ENCODE measurements around the gene ITGAE.

The ITGAE gene

GRCh38 chr17:3678821-3679530, 122.0 kb downstream of the ITGAE start:
- Histone ChIP-seq H3K36me3 (ENCODE audit: control insufficient read depth, insufficient read depth, low read length) (no peaks in the 10 kb centered on the region), H3K4me1 (ENCODE audit: control insufficient read depth, insufficient read depth, low read length) (peaks cover 16% of the 10 kb centered on the region), H3K9me3 (ENCODE audit: control insufficient read depth, low read length) (no peaks in the 10 kb centered on the region), H3K27me3 (ENCODE audit: control insufficient read depth, insufficient read depth, low read length) (peaks cover 22% of the 10 kb centered on the region), H3K9ac (ENCODE audit: low read length) (no peak overlapping the region), H3K4me3 (ENCODE audit: low read length) (no peak overlapping the region)

GRCh38 chr17:3678095-3678820, 122.7 kb downstream of the ITGAE start:
- Histone ChIP-seq H3K9ac (ENCODE audit: low read length) (no peak overlapping the region), H3K4me3 (ENCODE audit: low read length) (no peak overlapping the region), H3K36me3 (ENCODE audit: control insufficient read depth, insufficient read depth, low read length) (no peaks in the 10 kb centered on the region), H3K4me1 (ENCODE audit: control insufficient read depth, insufficient read depth, low read length) (peaks cover 16% of the 10 kb centered on the region), H3K9me3 (ENCODE audit: control insufficient read depth, low read length) (no peaks in the 10 kb centered on the region), H3K27me3 (ENCODE audit: control insufficient read depth, insufficient read depth, low read length) (peaks cover 17% of the 10 kb centered on the region)

GRCh38 chr17:3675886-3676285, 125.1 kb downstream of the ITGAE start:
- no peaks in the 10 kb centered on the region for H3K9me3 ChIP-seq (ENCODE audit: control insufficient read depth, low read length)
- H3K9ac ChIP-seq (ENCODE audit: low read length): no peak overlapping the region
- no peaks in the 10 kb centered on the region for H3K36me3 ChIP-seq (ENCODE audit: control insufficient read depth, insufficient read depth, low read length)
- H3K4me1 ChIP-seq (ENCODE audit: control insufficient read depth, insufficient read depth, low read length): peaks cover 16% of the 10 kb centered on the region
- H3K4me3 ChIP-seq (ENCODE audit: low read length): no peak overlapping the region
- H3K27me3 ChIP-seq (ENCODE audit: control insufficient read depth, insufficient read depth, low read length): peaks cover under 1% of the 10 kb centered on the region

- H3K9me3 ChIP-seq (ENCODE audit: control insufficient read depth, low read length): no peaks in the 10 kb centered on the region
- H3K4me3 ChIP-seq (ENCODE audit: low read length): no peak overlapping the region
- H3K36me3 ChIP-seq (ENCODE audit: control insufficient read depth, insufficient read depth, low read length): no peaks in the 10 kb centered on the region
- no peaks in the 10 kb centered on the region for H3K27me3 ChIP-seq (ENCODE audit: control insufficient read depth, insufficient read depth, low read length)
- H3K4me1 ChIP-seq (ENCODE audit: control insufficient read depth, insufficient read depth, low read length): peaks cover 8% of the 10 kb centered on the region
- no peak overlapping the region for H3K9ac ChIP-seq (ENCODE audit: low read length)
These were observed 128.4 kb downstream of the ITGAE start for GRCh38 chr17:3672571-3672970.

- Histone ChIP-seq H3K4me1 (ENCODE audit: control insufficient read depth, insufficient read depth, low read length) (peaks cover 24% of the 10 kb centered on the region), H3K27me3 (ENCODE audit: control insufficient read depth, insufficient read depth, low read length) (no peaks in the 10 kb centered on the region), H3K9ac (ENCODE audit: low read length) (peak overlapping the region; percentile 81), H3K36me3 (ENCODE audit: control insufficient read depth, insufficient read depth, low read length) (peaks cover 8% of the 10 kb centered on the region), H3K4me3 (ENCODE audit: low read length) (peak overlapping the region; percentile 53), H3K9me3 (ENCODE audit: control insufficient read depth, low read length) (no peaks in the 10 kb centered on the region)
These were observed 131.4 kb downstream of the ITGAE start for GRCh38 chr17:3669548-3669947.

GRCh38 chr17:3669085-3669347, 132.0 kb downstream of the ITGAE start:
- Histone ChIP-seq H3K9me3 (ENCODE audit: control insufficient read depth, low read length) (no peaks in the 10 kb centered on the region), H3K36me3 (ENCODE audit: control insufficient read depth, insufficient read depth, low read length) (peaks cover 10% of the 10 kb centered on the region), H3K27me3 (ENCODE audit: control insufficient read depth, insufficient read depth, low read length) (no peaks in the 10 kb centered on the region), H3K4me3 (ENCODE audit: low read length) (peak overlapping the region; percentile 53), H3K9ac (ENCODE audit: low read length) (peak overlapping the region; percentile 81), H3K4me1 (ENCODE audit: control insufficient read depth, insufficient read depth, low read length) (peaks cover 24% of the 10 kb centered on the region)

GRCh38 chr17:3668279-3669084, 132.5 kb downstream of the ITGAE start, which contains the start of the genes EMC6 and TAX1BP3:
Gene EMC6 (plus strand): TSS chr17:3668812. CDS start chr17:3669147, 335 bp downstream.
Gene TAX1BP3 (minus strand): TSS chr17:3668578. CDS start chr17:3668526, 52 bp downstream.
- peaks cover 10% of the 10 kb centered on the region for H3K36me3 ChIP-seq (ENCODE audit: control insufficient read depth, insufficient read depth, low read length)
- no peaks in the 10 kb centered on the region for H3K9me3 ChIP-seq (ENCODE audit: control insufficient read depth, low read length)
- H3K27me3 ChIP-seq (ENCODE audit: control insufficient read depth, insufficient read depth, low read length): no peaks in the 10 kb centered on the region
- H3K4me1 ChIP-seq (ENCODE audit: control insufficient read depth, insufficient read depth, low read length): peaks cover 24% of the 10 kb centered on the region
- H3K9ac ChIP-seq (ENCODE audit: low read length): peak within 1 kb of the TSS; percentile 81
- H3K4me3 ChIP-seq (ENCODE audit: low read length): peak within 1 kb of the TSS; percentile 89

- H3K36me3 ChIP-seq (ENCODE audit: control insufficient read depth, insufficient read depth, low read length): peaks cover 10% of the 10 kb centered on the region
- no peaks in the 10 kb centered on the region for H3K27me3 ChIP-seq (ENCODE audit: control insufficient read depth, insufficient read depth, low read length)
- peak overlapping the region; percentile 89 for H3K4me3 ChIP-seq (ENCODE audit: low read length)
- H3K4me1 ChIP-seq (ENCODE audit: control insufficient read depth, insufficient read depth, low read length): peaks cover 24% of the 10 kb centered on the region
- H3K9me3 ChIP-seq (ENCODE audit: control insufficient read depth, low read length): no peaks in the 10 kb centered on the region
- peak overlapping the region; percentile 81 for H3K9ac ChIP-seq (ENCODE audit: low read length)
These were observed 133.4 kb downstream of the ITGAE start for GRCh38 chr17:3667366-3668278.

GRCh38 chr17:3666516-3666915, 134.5 kb downstream of the ITGAE start:
- Histone ChIP-seq H3K4me1 (ENCODE audit: control insufficient read depth, insufficient read depth, low read length) (peaks cover 24% of the 10 kb centered on the region), H3K4me3 (ENCODE audit: low read length) (peak overlapping the region; percentile 89), H3K27me3 (ENCODE audit: control insufficient read depth, insufficient read depth, low read length) (no peaks in the 10 kb centered on the region), H3K9ac (ENCODE audit: low read length) (peak overlapping the region; percentile 18), H3K36me3 (ENCODE audit: control insufficient read depth, insufficient read depth, low read length) (peaks cover 10% of the 10 kb centered on the region), H3K9me3 (ENCODE audit: control insufficient read depth, low read length) (no peaks in the 10 kb centered on the region)

GRCh38 chr17:3665834-3666233, 135.2 kb downstream of the ITGAE start:
- H3K4me1 ChIP-seq (ENCODE audit: control insufficient read depth, insufficient read depth, low read length): peaks cover 24% of the 10 kb centered on the region
- no peak overlapping the region for H3K9ac ChIP-seq (ENCODE audit: low read length)
- H3K27me3 ChIP-seq (ENCODE audit: control insufficient read depth, insufficient read depth, low read length): no peaks in the 10 kb centered on the region
- H3K4me3 ChIP-seq (ENCODE audit: low read length): no peak overlapping the region
- H3K36me3 ChIP-seq (ENCODE audit: control insufficient read depth, insufficient read depth, low read length): peaks cover 10% of the 10 kb centered on the region
- H3K9me3 ChIP-seq (ENCODE audit: control insufficient read depth, low read length): no peaks in the 10 kb centered on the region
